ENCODE data around the gene PBX1. TPM values are rescaled to one million over a fixed set of nuclear protein-coding genes. Genes with fewer than 3 reads are reported as not detected.

The PBX1 gene
- total RNA-seq, 1 experiment from 2014 or later = 11.1 TPM

DNA sequence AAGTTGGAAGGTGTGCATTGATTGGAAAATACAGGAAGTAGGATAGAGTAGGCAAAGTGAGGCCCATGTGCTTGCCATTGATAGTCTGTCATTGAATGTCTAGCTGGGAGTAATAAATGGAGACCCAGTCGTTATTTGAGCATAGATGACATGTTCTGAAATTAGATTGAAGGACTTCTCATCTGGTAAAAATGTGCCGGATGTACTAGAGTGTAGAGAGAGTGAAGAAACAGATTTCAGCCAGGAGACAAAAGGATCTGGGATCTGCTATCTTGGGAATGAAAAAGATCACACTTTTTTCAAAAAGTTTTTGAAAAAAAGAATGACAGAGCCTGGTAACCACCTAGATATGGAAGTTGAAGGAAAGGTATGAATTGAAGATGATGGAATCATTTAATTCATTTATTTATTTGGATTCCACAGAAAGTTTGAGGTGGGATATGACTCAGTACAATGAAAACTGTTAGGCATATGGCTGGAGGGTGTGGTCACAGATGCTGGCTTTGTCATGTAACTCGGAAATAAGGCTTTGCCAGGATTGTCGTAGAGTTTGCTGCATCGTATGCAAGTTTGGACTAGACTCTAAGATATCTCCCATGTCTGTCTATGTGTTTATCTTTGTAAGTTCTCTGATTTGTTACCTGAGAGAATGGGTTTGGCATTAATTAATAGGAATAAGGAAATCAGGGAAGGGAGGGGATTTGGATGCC lies 137.1 kb downstream of the PBX1 start:
- no peak for DNase-seq (ENCODE audit: low spot score)

DNA sequence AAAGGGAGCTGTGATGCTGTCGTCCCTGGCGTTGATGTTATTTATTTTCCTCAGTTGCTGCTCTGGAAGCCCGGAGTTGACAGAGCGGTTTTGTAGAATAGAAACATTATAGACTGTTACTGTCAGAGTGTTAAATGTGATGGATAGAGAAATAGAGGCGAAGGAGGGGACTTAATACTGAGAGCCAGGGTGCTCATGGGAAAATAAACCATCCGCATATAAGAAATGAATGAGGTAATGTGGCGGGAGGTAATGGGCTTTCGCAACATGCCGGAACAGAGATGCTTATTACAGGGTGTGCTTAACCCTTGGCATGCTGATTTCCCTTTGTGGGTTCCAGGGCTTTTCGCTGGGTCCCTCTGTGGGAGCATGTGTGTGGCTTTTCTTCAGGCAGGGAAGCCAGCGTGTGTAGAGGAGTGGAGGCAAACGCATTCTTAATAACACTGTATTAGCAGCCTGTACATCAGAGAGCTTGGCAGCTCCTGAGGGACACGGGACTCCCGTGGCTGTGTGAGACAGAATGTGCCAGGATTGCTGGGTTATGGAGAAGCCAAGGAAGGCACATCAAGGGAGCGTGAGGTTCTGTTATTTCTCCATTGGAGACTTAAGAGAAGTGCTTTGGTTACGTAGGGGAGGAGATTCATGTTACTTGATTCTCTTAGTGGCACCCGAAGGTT lies 141.0 kb downstream of the PBX1 start:
- no peak for DNase-seq (ENCODE audit: low spot score)

GRCh38 chr1:164700683-164701082 lies 141.7 kb downstream of the PBX1 start:
- DNase-seq (ENCODE audit: low spot score) = no peak

DNA sequence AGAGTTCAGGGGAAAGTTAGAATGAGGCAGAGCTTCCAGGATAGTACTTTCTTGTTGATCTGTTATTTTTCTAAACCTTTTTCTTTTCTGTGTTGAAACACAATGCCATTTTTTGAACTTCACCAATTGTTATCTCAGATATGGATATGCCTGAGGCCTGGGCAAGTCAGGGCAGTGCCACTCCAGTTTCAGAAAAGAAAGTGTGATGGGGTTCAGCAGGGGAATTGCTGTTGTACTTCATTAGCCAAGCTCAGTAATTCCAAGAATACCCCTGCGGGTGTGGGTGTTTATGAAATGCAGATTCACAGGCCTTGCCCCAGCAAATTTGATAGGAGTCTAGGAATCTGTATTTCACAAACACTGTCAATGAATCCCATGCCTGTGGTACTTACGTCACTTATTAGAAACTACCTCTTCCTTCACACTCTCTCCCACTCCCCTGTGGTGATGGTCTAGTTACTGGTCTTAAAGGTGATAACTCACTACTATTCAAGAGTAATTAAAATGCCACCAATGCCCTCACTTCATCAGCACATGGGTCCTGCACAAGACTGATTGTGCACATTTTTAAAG lies 142.3 kb downstream of the PBX1 start:
- no peak for DNase-seq (ENCODE audit: low spot score)

GRCh38 chr1:164702216-164702615 lies 143.2 kb downstream of the PBX1 start:
- DNase-seq (ENCODE audit: low spot score) = no peak

- DNase-seq (ENCODE audit: low spot score) = no peak
These were observed 143.7 kb downstream of the PBX1 start for GRCh38 chr1:164702664-164703063.

DNA sequence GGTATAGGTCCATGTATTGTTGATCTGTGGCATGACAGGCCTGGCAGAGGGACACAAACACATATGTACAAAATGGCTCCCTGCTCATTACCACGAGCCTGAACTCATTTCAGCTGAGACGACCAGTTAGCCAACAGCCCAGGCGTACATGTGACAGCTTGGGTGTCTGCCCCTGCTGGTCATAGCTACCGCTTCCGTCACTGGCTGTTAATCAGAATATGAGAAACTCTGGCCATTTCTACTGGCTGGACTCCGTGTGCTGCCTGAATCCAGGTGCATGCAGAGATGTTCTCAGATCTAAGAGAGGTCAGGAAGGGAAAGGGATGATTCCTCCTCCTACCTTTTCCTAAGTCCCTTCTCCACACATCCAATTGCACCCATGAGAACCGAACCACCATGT lies 144.5 kb downstream of the PBX1 start:
- no peak for DNase-seq (ENCODE audit: low spot score)

GRCh38 chr1:164703960-164704411 lies 145.0 kb downstream of the PBX1 start:
- no peak for DNase-seq (ENCODE audit: low spot score)

GRCh38 chr1:164704954-164705353 lies 146.0 kb downstream of the PBX1 start:
- no peak for DNase-seq (ENCODE audit: low spot score)

GRCh38 chr1:164706606-164706987 lies 147.6 kb downstream of the PBX1 start:
- DNase-seq (ENCODE audit: low spot score) = no peak

GRCh38 chr1:164707868-164708331 lies 148.9 kb downstream of the PBX1 start:
- no peak for DNase-seq (ENCODE audit: low spot score)

GRCh38 chr1:164708596-164708995 lies 149.6 kb downstream of the PBX1 start:
- no peak for DNase-seq (ENCODE audit: low spot score)

DNA sequence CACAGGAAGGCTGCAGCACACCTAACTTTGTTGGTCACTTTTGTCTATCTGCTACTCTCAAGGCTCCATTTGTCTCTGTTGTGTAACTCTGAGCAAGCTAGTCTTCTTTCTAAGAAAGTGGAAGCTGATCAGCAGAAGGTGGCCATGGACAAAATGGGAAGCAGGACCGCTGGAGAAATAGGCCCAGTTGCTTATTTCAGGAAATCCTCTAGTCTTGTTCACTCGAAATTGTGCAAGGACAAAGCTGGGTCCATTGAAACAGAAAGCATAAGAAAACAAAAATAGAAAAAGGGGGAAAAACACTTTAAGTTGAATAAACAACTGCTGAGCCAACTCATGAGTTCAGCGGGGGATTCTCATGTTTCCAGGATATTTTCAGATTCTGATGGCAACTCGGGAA lies 150.1 kb downstream of the PBX1 start:
- no peak for DNase-seq (ENCODE audit: low spot score)

GRCh38 chr1:164709541-164710278 lies 150.7 kb downstream of the PBX1 start:
- DNase-seq (ENCODE audit: low spot score) = no peak

- no peak for DNase-seq (ENCODE audit: low spot score)
These were observed 153.4 kb downstream of the PBX1 start for GRCh38 chr1:164712131-164713036.

DNA sequence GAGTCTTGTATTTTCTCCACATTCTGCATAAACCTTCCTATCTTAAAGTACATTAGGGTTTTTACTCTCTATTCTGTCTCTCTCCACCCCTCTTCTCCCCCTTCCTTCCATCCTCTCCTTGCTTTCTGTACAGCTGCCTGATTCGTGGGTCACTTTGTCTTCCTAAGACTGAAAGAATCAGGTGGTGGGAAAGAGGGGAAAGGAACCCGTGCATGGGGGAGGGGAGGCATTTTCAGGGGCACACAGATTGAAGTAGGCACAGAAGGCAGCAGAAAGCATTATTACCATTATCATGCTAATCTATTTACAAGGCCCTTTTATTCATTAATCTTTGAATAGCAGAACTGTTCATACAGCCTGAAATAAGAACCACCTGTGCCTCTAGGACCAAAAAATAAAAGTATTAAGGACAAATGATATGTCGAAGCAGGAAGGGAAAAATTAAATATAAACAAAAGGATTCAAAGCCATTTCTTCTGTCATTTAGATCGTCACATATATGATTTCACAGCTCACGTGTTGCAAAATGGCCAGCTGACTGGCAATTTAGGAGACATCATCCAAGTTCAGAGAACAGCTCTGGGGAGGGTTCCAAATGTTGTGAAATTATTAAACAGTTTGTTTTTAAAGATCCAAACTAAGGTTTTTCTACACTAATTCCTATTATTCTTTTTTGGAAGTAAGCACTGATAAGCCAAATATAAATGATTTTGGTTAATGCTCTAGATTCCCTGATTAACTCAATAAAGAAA lies 154.6 kb downstream of the PBX1 start:
- DNase-seq (ENCODE audit: low spot score) = no peak

- no peak for DNase-seq (ENCODE audit: low spot score)
These were observed 158.2 kb downstream of the PBX1 start for GRCh38 chr1:164716992-164717703.

- no peak for DNase-seq (ENCODE audit: low spot score)
These were observed 159.8 kb downstream of the PBX1 start for GRCh38 chr1:164718821-164719220.

- DNase-seq (ENCODE audit: low spot score) = no peak
These were observed 160.9 kb downstream of the PBX1 start for GRCh38 chr1:164719676-164720439.

All from HT-29 (cell line).